ENCODE results near the gene EFCAB9. TPM values are rescaled to one million over a fixed set of nuclear protein-coding genes. Genes with fewer than 3 reads are reported as not detected.

Gene EFCAB9
- polyA plus RNA-seq, 2 of the 4 experiments (the other 2 are of a cell fraction), result not detected

GRCh38 chr5:172162323-172162986 is 31.5 kb upstream of the EFCAB9 start:
- WGBS (ENCODE audit: missing lambda C conversion rate), result 86% methylated on average over 5 of the region's 5 CpGs
- FAIRE-seq (no peak), DNase-seq (ENCODE audit: low read depth in 1 of 2, low spot score in 1 of 2) (peak in 1 of 2 experiments; percentile 38), ATAC-seq (peak; percentile 70 to 80; a peak in 5 of 6 replicates)
- Histone ChIP-seq H3K27ac (no peak overlapping the region), H3K4me1 (no peaks in the 10 kb centered on the region), H3K9me3 (no peaks in the 10 kb centered on the region), H3K4me2 (no peak overlapping the region), H3K4me3 (no peak overlapping the region)
- CTCF ChIA-PET, result interaction anchor here (0.9 to 4.0 kb wide), 9 partner anchors 10 to 123 kb away, joined by 3 to 17 read pairs (median 3); partner anchors contain the start of genes STK10 and UBTD2
- TF ChIP-seq FOXS1 (CRISPR knock-in tag; IDR thresholded peaks at IDR 0.05) (no peak), RAD21 (conservative IDR thresholded peaks at IDR 0.05 in 1 of 2, IDR thresholded peaks at IDR 0.05 in 1 of 2) (peak in 1 of 2 experiments; percentile 6; a peak in 1 of 5 replicates), RARB (CRISPR knock-in tag; IDR thresholded peaks at IDR 0.05) (no peak), MAFK (IDR thresholded peaks at IDR 0.05; ENCODE audit: partially characterized antibody) (no peak), PBX3 (IDR thresholded peaks at IDR 0.05) (no peak), ESRRA (IDR thresholded peaks at IDR 0.05; ENCODE audit: borderline replicate concordance, low read length) (no peak)
- POLR2A ChIA-PET, result no interaction called here

GRCh38 chr5:172162987-172163343 is 31.0 kb upstream of the EFCAB9 start:
- WGBS (ENCODE audit: missing lambda C conversion rate), result 57% methylated on average over 5 of the region's 5 CpGs
- DNase-seq (ENCODE audit: low read depth in 1 of 2, low spot score in 1 of 2), result no peak
- TF ChIP-seq POLR2A (IDR thresholded peaks at IDR 0.05; ENCODE audit: low read length), result no peak
- TF ChIP-seq HES2 (IDR thresholded peaks at IDR 0.05), result no peak
- no peak for TF ChIP-seq TFCP2L1 (CRISPR knock-in tag; IDR thresholded peaks at IDR 0.05)
- TF ChIP-seq CHD2 (IDR thresholded peaks at IDR 0.05; ENCODE audit: low read length, partially characterized antibody), result no peak
- TF ChIP-seq, protein P1, sequence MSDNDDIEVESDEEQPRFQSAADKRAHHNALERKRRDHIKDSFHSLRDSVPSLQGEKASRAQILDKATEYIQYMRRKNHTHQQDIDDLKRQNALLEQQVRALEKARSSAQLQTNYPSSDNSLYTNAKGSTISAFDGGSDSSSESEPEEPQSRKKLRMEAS (IDR thresholded peaks at IDR 0.05), result no peak
- TF ChIP-seq, protein P2, sequence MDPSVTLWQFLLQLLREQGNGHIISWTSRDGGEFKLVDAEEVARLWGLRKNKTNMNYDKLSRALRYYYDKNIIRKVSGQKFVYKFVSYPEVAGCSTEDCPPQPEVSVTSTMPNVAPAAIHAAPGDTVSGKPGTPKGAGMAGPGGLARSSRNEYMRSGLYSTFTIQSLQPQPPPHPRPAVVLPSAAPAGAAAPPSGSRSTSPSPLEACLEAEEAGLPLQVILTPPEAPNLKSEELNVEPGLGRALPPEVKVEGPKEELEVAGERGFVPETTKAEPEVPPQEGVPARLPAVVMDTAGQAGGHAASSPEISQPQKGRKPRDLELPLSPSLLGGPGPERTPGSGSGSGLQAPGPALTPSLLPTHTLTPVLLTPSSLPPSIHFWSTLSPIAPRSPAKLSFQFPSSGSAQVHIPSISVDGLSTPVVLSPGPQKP (IDR thresholded peaks at IDR 0.05; ENCODE audit: low read depth, low read length), result no peak
- no peak for TF ChIP-seq SMC3 (IDR thresholded peaks at IDR 0.05)
- no peak for TF ChIP-seq BHLHE40 (IDR thresholded peaks at IDR 0.05; ENCODE audit: low read depth, low read length)
- no peak for TF ChIP-seq EHF (CRISPR knock-in tag; IDR thresholded peaks at IDR 0.05)
- TF ChIP-seq TP53 (CRISPR knock-in tag; IDR thresholded peaks at IDR 0.05), result no peak
- no peak for TF ChIP-seq ZNF302 (CRISPR knock-in tag; IDR thresholded peaks at IDR 0.05)
- no peak for TF ChIP-seq RNF2 (IDR thresholded peaks at IDR 0.05; ENCODE audit: borderline replicate concordance, low read depth)
- TF ChIP-seq GATA3 (IDR thresholded peaks at IDR 0.05; ENCODE audit: borderline replicate concordance), result no peak
- no peak for TF ChIP-seq FOXS1 (CRISPR knock-in tag; IDR thresholded peaks at IDR 0.05)
- TF ChIP-seq CEBPB (IDR thresholded peaks at IDR 0.05), result no peak
- no peak for TF ChIP-seq NFE2L2 (conservative IDR thresholded peaks at IDR 0.05; ENCODE audit: low read length)
- no peak for TF ChIP-seq CBX2 (IDR thresholded peaks at IDR 0.05; ENCODE audit: borderline replicate concordance, low read depth)
- H3K4me3 ChIP-seq, result no peak overlapping the region
- no peak for FAIRE-seq
- H3K4me2 ChIP-seq, result no peak overlapping the region
- no peaks in the 10 kb centered on the region for H3K4me1 ChIP-seq
- H3K27ac ChIP-seq, result no peak overlapping the region
- CTCF ChIA-PET, result interaction anchor here (0.9 to 4.0 kb wide), 7 partner anchors 8 to 120 kb away, joined by 3 to 17 read pairs (median 3); partner anchors contain the start of genes STK10 and UBTD2
- ATAC-seq, result no peak
- no peaks in the 10 kb centered on the region for H3K9me3 ChIP-seq
- POLR2A ChIA-PET, result no interaction called here

GRCh38 chr5:172163346-172163745 is 30.6 kb upstream of the EFCAB9 start:
- Histone ChIP-seq H3K4me2 (no peak overlapping the region), H3K4me1 (no peaks in the 10 kb centered on the region), H3K4me3 (no peak overlapping the region), H3K27ac (no peak overlapping the region), H3K9me3 (no peaks in the 10 kb centered on the region)
- ChIA-PET CTCF (interaction anchor here (1.1 to 4.0 kb wide), 6 partner anchors 8 to 120 kb away, joined by 3 to 17 read pairs (median 4); partner anchors contain the start of genes STK10 and UBTD2), POLR2A (no interaction called here)
- WGBS (ENCODE audit: missing lambda C conversion rate), result 82% methylated on average over 4 of the region's 4 CpGs
- no peak for TF ChIP-seq JUNB (IDR thresholded peaks at IDR 0.05)
- ATAC-seq (peak in 1 of 2 experiments; percentile 37; a peak in 2 of 6 replicates), FAIRE-seq (no peak), DNase-seq (ENCODE audit: low read depth in 1 of 2, low spot score in 1 of 2) (no peak)
